ENCODE results near the gene ZNF81. TPM values are rescaled to one million over a fixed set of nuclear protein-coding genes. Genes with fewer than 3 reads are reported as not detected.
"Not testable (repeated sequence)": the region's sequence is repeated elsewhere in the genome, so short reads cannot be mapped to it uniquely, and the experiment has no call there.

The ZNF81 gene
- total RNA-seq, 1 donor = 5.8 TPM

GRCh38 chrX:47960406-47960805 is 123.7 kb downstream of the ZNF81 start:
- Histone ChIP-seq H3K4me2 (ENCODE audit: insufficient read depth, low read length) (no peak overlapping the region), H3K4me1 (ENCODE audit: insufficient read depth, low read length) (no peaks in the 10 kb centered on the region), H4K20me1 (ENCODE audit: insufficient read depth, low read length) (no peaks in the 10 kb centered on the region), H3K27ac (ENCODE audit: low read depth, low read length) (no peak overlapping the region), H3K4me3 (ENCODE audit: insufficient read depth, low read length) (no peak overlapping the region), H3K9me3 (ENCODE audit: low read depth, low read length) (no peaks in the 10 kb centered on the region), H3K36me3 (ENCODE audit: insufficient read depth, low read length) (no peaks in the 10 kb centered on the region), H3K79me2 (ENCODE audit: insufficient read depth, low read length) (no peaks in the 10 kb centered on the region), H2AFZ (ENCODE audit: low read length) (no peak overlapping the region), H3K27me3 (ENCODE audit: insufficient read depth, low read length) (no peaks in the 10 kb centered on the region)
- TF ChIP-seq CTCF (IDR thresholded peaks at IDR 0.05; ENCODE audit: extremely low read depth, low read depth, low read length) = no peak
- no peak for DNase-seq (ENCODE audit: insufficient read length, low spot score, missing footprints)

DNA sequence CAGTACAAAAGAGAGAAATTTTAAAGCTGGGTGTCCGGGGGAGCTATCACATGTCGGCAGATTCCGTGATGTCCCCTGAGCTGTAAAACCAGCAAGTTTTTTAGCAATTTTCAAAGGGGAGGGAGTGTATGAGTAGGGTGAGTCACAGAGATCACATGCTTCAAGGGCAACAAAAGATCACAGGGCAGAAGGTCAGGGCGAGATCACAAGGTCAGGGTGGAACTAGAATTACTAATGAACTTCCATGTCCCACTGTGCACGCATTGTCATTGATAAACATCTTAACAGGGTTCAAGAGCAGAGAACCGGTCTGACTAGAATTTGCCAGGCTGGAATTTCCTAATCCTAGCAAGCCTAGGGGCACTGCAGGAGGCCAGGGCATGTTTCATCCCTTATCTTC is 125.1 kb downstream of the ZNF81 start:
- H3K9me3 ChIP-seq (ENCODE audit: low read depth, low read length); H3K4me3 ChIP-seq (ENCODE audit: insufficient read depth, low read length); H2AFZ ChIP-seq (ENCODE audit: low read length); H3K27me3 ChIP-seq (ENCODE audit: insufficient read depth, low read length); H3K4me1 ChIP-seq (ENCODE audit: insufficient read depth, low read length); H3K36me3 ChIP-seq (ENCODE audit: insufficient read depth, low read length); H3K27ac ChIP-seq (ENCODE audit: low read depth, low read length); H4K20me1 ChIP-seq (ENCODE audit: insufficient read depth, low read length); H3K4me2 ChIP-seq (ENCODE audit: insufficient read depth, low read length); H3K79me2 ChIP-seq (ENCODE audit: insufficient read depth, low read length); DNase-seq (ENCODE audit: insufficient read length, low spot score, missing footprints): not testable (repeated sequence)

DNA sequence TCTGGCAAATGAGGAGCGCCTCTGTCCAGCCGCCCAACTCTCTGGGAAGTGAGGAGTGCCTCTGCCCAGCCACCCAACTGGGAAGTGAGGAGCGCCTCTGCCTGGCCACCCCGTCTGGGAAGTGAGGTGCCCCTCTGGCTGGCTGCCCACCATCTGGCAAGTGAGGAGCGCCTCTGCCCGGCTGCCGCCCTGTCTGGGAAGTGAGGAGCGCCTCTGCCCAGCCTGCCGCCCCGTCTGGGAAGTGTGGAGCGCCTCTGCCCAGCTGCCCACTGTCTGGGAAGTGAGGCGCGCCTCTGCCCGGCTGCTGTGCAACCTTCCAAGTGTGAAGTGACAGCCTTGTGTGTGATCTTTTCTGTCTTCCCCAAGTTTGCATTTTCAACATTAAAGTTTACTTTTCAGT is 128.8 kb downstream of the ZNF81 start:
- H3K4me2 ChIP-seq (ENCODE audit: insufficient read depth, low read length); DNase-seq (ENCODE audit: insufficient read length, low spot score, missing footprints); H3K79me2 ChIP-seq (ENCODE audit: insufficient read depth, low read length); H3K4me3 ChIP-seq (ENCODE audit: insufficient read depth, low read length); H2AFZ ChIP-seq (ENCODE audit: low read length); H3K4me1 ChIP-seq (ENCODE audit: insufficient read depth, low read length); H4K20me1 ChIP-seq (ENCODE audit: insufficient read depth, low read length); H3K9me3 ChIP-seq (ENCODE audit: low read depth, low read length); H3K36me3 ChIP-seq (ENCODE audit: insufficient read depth, low read length); H3K27me3 ChIP-seq (ENCODE audit: insufficient read depth, low read length); H3K27ac ChIP-seq (ENCODE audit: low read depth, low read length): not testable (repeated sequence)

Other genes with a start within 250 kb of the ZNF81 start
- gene SYN1, start 217.0 kb upstream of the ZNF81 start, total RNA-seq = under 0.01 TPM in 2 replicates
- 0.29 and 0.36 TPM in 2 replicates for gene CFP, start 207.0 kb upstream of the ZNF81 start, total RNA-seq
- gene ELK1, start 186.3 kb upstream of the ZNF81 start, total RNA-seq = 36.2 and 37.6 TPM in 2 replicates
- gene UXT, start 177.7 kb upstream of the ZNF81 start, total RNA-seq = 93.4 and 94.9 TPM in 2 replicates
- gene ZNF182, start 167.1 kb downstream of the ZNF81 start, total RNA-seq = 4.1 and 4.3 TPM in 2 replicates
- not detected in 2 replicates for gene SPACA5, start 170.1 kb downstream of the ZNF81 start, total RNA-seq
- 0.72 and 2.1 TPM in 2 replicates for gene ZNF630, start 234.7 kb downstream of the ZNF81 start, total RNA-seq